ENCODE data around the gene GNAL.
A peak's percentile ranks its signal among the peaks of the same experiment; 100 is the strongest.

Gene GNAL

DNA sequence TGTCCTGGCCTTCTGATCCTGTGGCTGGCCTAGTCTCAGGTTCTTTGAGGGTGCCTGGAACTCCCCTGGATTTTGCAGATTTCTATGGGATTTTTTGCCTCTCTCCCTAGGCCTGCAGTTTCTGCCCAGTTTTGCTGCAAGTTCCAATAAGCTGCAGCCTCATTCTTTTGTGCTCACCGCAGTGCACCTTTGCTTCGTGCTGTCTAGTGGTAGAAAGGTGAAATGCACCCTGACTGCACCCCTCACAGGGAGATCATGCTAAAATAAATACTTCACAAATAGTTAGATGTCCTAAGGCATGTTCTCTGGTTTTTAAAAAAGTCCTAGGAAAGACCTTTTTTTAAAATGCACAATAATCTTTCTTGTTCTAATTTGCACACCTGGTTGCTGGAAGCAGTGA is 72.5 kb downstream of the GNAL start:
- peak; percentile 50 for DNase-seq (ENCODE audit: low read depth, low spot score)

- DNase-seq (ENCODE audit: low read depth, low spot score): no peak
Measured at GRCh38 chr18:11762429-11762828, 73.4 kb downstream of the GNAL start.

GRCh38 chr18:11767329-11767728 is 78.3 kb downstream of the GNAL start:
- no peak for DNase-seq (ENCODE audit: low read depth, low spot score)

GRCh38 chr18:11767935-11768334 is 78.9 kb downstream of the GNAL start:
- no peak for DNase-seq (ENCODE audit: low read depth, low spot score)

GRCh38 chr18:11775436-11776174 is 86.5 kb downstream of the GNAL start:
- DNase-seq (ENCODE audit: low read depth, low spot score): no peak

DNA sequence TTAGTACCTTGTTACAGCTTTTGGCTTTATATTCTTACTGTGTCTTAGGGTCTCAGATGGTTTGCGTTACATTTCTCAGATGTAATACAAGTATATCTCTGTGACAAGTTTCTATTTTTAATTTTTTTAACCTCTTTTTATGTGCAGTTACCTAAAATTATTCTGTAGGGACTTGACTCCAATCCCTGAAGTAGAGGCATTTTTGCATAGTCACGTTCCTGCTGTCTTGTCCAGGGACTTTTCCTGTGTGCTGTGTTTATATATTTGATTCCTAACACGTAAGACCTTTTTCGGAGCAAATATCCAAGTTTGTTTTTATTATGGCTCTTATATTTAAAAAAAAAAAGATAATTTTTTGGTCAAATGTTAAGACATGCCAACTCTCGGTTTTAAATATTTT is 91.0 kb downstream of the GNAL start:
- DNase-seq (ENCODE audit: low read depth, low spot score): no peak

GRCh38 chr18:11783716-11784331 is 94.8 kb downstream of the GNAL start:
- DNase-seq (ENCODE audit: low read depth, low spot score): no peak

GRCh38 chr18:11784674-11785304 is 95.7 kb downstream of the GNAL start:
- DNase-seq (ENCODE audit: low read depth, low spot score): no peak

DNA sequence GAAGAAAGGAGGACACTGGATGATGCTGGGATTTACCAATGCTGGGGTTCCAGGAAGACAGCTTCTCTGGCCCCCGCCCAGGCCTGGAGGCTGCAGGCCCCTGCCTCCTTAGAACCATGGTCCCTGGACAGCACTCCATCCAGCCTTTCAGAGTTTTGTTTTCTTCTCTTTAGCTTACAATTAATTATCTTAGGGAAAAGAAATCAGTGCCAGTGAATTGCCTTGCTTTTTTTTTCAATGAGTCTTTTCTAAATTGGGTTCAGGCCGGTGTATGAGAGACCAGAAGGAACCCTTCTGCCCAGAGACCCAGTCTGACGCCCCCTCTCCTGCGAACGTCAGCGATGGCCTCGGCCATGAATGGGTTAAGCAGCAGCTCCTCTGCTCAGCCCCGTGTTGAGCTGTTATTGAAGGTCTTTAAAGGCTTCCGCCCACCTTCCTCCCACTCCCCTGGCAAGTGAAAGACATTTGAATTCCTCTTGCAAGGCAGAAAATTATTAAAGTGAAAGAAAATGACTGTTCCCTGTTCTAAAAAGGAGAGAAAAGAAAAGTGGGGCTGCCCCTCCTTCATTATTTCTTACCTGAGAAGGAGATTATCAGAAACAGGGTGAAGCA is 96.5 kb downstream of the GNAL start:
- no peak for DNase-seq (ENCODE audit: low read depth, low spot score)

GRCh38 chr18:11789716-11790510 is 100.8 kb downstream of the GNAL start:
- peak; percentile 40 for DNase-seq (ENCODE audit: low read depth, low spot score)

- DNase-seq (ENCODE audit: low read depth, low spot score): no peak
Measured at GRCh38 chr18:11791131-11791530, 102.1 kb downstream of the GNAL start.

DNA sequence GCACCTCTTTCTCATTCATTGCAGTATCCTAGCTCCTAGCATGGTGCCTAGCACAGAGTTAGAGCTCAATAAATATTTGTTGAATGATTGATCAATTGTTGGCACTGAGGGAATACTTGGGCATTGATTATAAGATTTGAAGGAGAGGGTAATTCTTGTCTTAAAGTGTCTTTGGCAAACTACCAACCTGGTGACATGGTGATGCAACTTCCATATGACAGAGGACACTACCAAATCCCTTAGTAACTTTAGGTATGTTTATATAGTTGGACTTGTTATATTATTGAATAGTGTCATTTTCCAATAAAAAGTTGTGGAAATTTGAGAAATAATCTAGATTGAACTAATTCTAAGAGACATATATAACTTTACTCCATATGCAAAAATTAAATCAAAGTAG is 103.6 kb downstream of the GNAL start:
- no peak for DNase-seq (ENCODE audit: low read depth, low spot score)

DNA sequence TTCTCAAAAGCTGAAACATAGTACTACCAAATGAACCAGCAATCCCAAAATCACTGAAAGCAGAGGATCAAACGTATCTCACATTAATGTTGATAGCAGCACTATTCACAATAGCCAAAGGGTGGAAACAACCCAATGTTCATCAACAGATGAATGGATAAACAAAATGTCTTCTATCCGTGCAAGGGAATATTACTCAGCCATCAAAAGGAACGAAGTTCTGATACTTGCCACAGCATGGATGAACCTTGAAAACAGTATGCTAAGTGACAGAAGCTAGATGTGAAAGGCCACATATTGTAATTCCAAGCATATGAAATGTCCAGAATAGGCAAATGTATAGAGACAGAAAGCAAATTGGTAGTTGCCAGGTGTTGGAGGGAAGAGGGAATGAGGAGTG is 105.1 kb downstream of the GNAL start:
- DNase-seq (ENCODE audit: low read depth, low spot score): no peak

- DNase-seq (ENCODE audit: low read depth, low spot score): no peak
Measured at GRCh38 chr18:11795916-11796315, 106.9 kb downstream of the GNAL start.

GRCh38 chr18:11798271-11798670 is 109.2 kb downstream of the GNAL start:
- no peak for DNase-seq (ENCODE audit: low read depth, low spot score)

- DNase-seq (ENCODE audit: low read depth, low spot score): no peak
Measured at GRCh38 chr18:11799066-11799465, 110.0 kb downstream of the GNAL start.

GRCh38 chr18:11800566-11801334 is 111.7 kb downstream of the GNAL start:
- no peak for DNase-seq (ENCODE audit: low read depth, low spot score)

- no peak for DNase-seq (ENCODE audit: low read depth, low spot score)
Measured at GRCh38 chr18:11801573-11801972, 112.5 kb downstream of the GNAL start.

- DNase-seq (ENCODE audit: low read depth, low spot score): no peak
Measured at GRCh38 chr18:11802158-11802557, 113.1 kb downstream of the GNAL start.

- DNase-seq (ENCODE audit: low read depth, low spot score): no peak
Measured at GRCh38 chr18:11802586-11802985, 113.5 kb downstream of the GNAL start.

DNA sequence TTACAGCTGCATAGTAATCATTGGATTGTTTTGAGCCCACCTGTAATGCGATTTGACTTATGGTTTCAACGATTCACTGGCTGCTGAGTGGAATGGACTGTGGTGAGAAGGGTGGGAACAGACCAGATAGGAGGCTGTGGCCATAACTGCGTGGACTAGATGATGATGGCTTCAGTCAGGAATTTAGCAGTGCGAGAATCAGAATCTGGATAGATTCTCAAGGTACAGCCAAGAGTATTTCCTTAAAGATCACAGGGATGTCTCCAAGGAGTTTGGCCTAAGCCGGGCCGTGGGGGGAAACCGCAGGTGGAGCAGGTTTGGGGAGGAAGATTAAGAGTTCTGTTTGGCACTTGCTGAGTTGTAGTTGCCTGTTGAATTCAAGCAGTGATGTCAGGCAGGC is 118.2 kb downstream of the GNAL start:
- no peak for DNase-seq (ENCODE audit: low read depth, low spot score)
